CD4-positive, CD25-positive, alpha-beta regulatory T cell (primary cell): ENCODE measurements around the gene FAR2. TPM values are rescaled to one million over a fixed set of nuclear protein-coding genes. Genes with fewer than 3 reads are reported as not detected.
A peak's percentile ranks its signal among the peaks of the same experiment; 100 is the strongest.
"Not testable (repeated sequence)": the region's sequence is repeated elsewhere in the genome, so short reads cannot be mapped to it uniquely, and the experiment has no call there.

Experiments
- ATAC-seq, 2 donors: fragments of 150-1000 bp; cut with Tn5 transposase; one replicate each; pipeline ENCODE4 v1.10.0; 2021; ENCODE audit warnings: low read depth in 2 of 2, moderate number of reproducible peaks in 2 of 2, moderate library complexity in 1 of 2
- DNase-seq, 3 donors: peaks; one replicate each; pipeline versions ENCODE4 v3.0.0 to v3.0.0-alpha.2; 2012 to 2022; ENCODE audit warnings: mixed read lengths in 1 of 3
- H3K27ac ChIP-seq: one replicate; pipeline ENCODE4 v1.7.0; 2013; ENCODE audit warnings: mild to moderate bottlenecking, low read length; ENCODE audit not compliant: insufficient read depth, poor library complexity, severe bottlenecking
- H3K27me3 ChIP-seq: one replicate; pipeline ENCODE4 v1.7.0; 2013; ENCODE audit warnings: low read length; ENCODE audit not compliant: control insufficient read depth, insufficient read depth
- H3K36me3 ChIP-seq: one replicate; pipeline ENCODE4 v1.7.0; 2013; ENCODE audit warnings: mild to moderate bottlenecking, low read length, moderate library complexity; ENCODE audit not compliant: control insufficient read depth, insufficient read depth
- H3K4me1 ChIP-seq: 2 replicates; pipeline ENCODE4 v1.7.0; 2013; ENCODE audit warnings: mild to moderate bottlenecking, low read length; ENCODE audit not compliant: insufficient read depth, control insufficient read depth, poor library complexity, severe bottlenecking
- H3K4me3 ChIP-seq: one replicate; pipeline ENCODE4 v1.7.0; 2013; ENCODE audit warnings: low read depth, mild to moderate bottlenecking, low read length, moderate library complexity
- H3K9me3 ChIP-seq, 2 experiments: 1 replicate in 1 of 2; 2 replicates in 1 of 2; pipeline ENCODE4 v1.7.0; 2013; ENCODE audit warnings: low read length in 2 of 2, mild to moderate bottlenecking in 1 of 2, moderate library complexity in 1 of 2; ENCODE audit not compliant: control insufficient read depth in 2 of 2
- H3K27ac Mint-ChIP-seq, 3 donors: one replicate each; pipeline ENCODE4 v1.8.0; 2020 to 2022; ENCODE audit warnings: mild to moderate bottlenecking in 3 of 3, mixed read lengths in 3 of 3, moderate library complexity in 2 of 3
- H3K27me3 Mint-ChIP-seq: one replicate; pipeline ENCODE4 v1.8.0; 2022; ENCODE audit warnings: mild to moderate bottlenecking, mixed read lengths
- H3K36me3 Mint-ChIP-seq: one replicate; pipeline ENCODE4 v1.8.0; 2020; ENCODE audit warnings: mixed read lengths
- H3K4me1 Mint-ChIP-seq, 4 donors: one replicate each; pipeline ENCODE4 v1.8.0; 2020 to 2022; ENCODE audit warnings: mixed read lengths in 4 of 4, mild to moderate bottlenecking in 1 of 4
- H3K4me3 Mint-ChIP-seq, 4 donors: one replicate each; pipeline ENCODE4 v1.8.0; 2020 to 2022; ENCODE audit warnings: mild to moderate bottlenecking in 4 of 4, mixed read lengths in 4 of 4, moderate library complexity in 3 of 4
- H3K9me3 Mint-ChIP-seq, 7 donors: one replicate each; pipeline ENCODE4 v1.8.0; 2020 to 2022; ENCODE audit warnings: mixed read lengths in 7 of 7, mild to moderate bottlenecking in 3 of 7, moderate library complexity in 2 of 7
- polyA plus RNA-seq, 4 donors: library from polyadenylated mRNA; unstranded; fragments of 300-500 nt; fragmentation: Illumina TruSeq; gene quantifications; one replicate each; pipeline ENCODE4 v1.2.3, GENCODE V29; 2021
- total RNA-seq: library from RNA; stranded (reverse); gene quantifications from one replicate; pipeline ENCODE4 v1.2.3, GENCODE V29; 2022

The FAR2 gene
- total and polyA plus RNA-seq, 5 donors from 2014 or later, result 7.4 to 14.6 (median 12.6) TPM

DNA sequence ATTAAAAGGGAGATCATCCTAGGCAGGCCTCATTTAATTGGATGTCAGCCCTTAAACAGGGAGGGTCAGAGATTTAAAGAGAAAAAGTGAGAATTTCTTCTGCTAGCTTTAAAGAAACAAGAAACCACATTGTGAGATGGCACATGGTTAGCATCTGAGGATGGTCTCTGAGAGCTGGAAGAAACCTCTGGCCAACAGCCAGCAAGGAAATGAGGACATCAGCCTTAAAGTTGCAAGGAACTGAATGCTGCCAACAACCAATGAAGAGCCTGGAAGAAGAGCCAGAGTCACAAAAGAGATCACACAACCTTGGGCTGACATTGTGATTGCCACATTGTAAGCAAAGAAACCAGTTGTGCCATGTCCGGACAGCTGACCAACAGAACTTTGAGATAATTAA lies 17.5 kb upstream of the FAR2 start:
- H3K9me3 Mint-ChIP-seq, result peaks cover 0 to 6% (median 0%) of the 10 kb centered on the region in 7 donors
- no peak overlapping the region for H3K27ac Mint-ChIP-seq
- no peaks in the 10 kb centered on the region for H3K9me3 ChIP-seq
- no peaks in the 10 kb centered on the region for H3K36me3 ChIP-seq
- no peak for DNase-seq
- ATAC-seq, result no peak
- peaks cover 17% of the 10 kb centered on the region for H3K27me3 Mint-ChIP-seq
- no peak overlapping the region for H3K27ac ChIP-seq
- H3K36me3 Mint-ChIP-seq, result no peaks in the 10 kb centered on the region
- H3K4me1 Mint-ChIP-seq, result no peaks in the 10 kb centered on the region
- H3K27me3 ChIP-seq, result peaks cover 4% of the 10 kb centered on the region
- H3K4me3 ChIP-seq, result no peak overlapping the region
- H3K4me1 ChIP-seq, result no peaks in the 10 kb centered on the region
- H3K4me3 Mint-ChIP-seq, result no peak overlapping the region

- Mint-ChIP-seq H3K27ac (no peak overlapping the region), H3K4me3 (no peak overlapping the region), H3K36me3 (no peaks in the 10 kb centered on the region), H3K4me1 (no peaks in the 10 kb centered on the region), H3K9me3 (peaks cover 0 to 6% (median 0%) of the 10 kb centered on the region in 7 donors), H3K27me3 (peaks cover 23% of the 10 kb centered on the region)
- Histone ChIP-seq H3K27ac (no peak overlapping the region), H3K4me3 (no peak overlapping the region), H3K4me1 (no peaks in the 10 kb centered on the region), H3K27me3 (peaks cover 4% of the 10 kb centered on the region), H3K9me3 (no peaks in the 10 kb centered on the region), H3K36me3 (no peaks in the 10 kb centered on the region)
- ATAC-seq, result no peak
- DNase-seq, result no peak
Observed at GRCh38 chr12:29132316-29132715, 16.8 kb upstream of the FAR2 start.

DNA sequence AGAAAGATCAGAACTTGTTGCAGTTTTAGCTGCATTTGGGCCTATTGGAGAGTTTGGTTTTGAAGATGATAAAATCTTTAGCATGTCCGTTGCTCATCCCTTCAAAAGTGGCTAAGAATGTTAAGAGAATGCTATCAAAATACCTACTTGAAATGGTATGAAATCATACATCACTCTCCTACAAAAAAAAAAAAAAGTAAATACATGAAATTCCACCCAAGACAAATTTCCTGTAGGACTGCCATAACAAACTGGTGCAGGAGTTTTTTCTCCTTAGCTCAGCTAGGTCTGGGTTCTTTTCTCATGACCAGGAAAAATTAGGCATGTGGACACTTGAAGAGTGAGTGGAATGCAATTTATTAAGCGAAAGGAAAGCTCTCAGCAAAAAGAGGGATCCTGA lies 15.9 kb upstream of the FAR2 start:
- no peak overlapping the region for H3K27ac Mint-ChIP-seq
- no peaks in the 10 kb centered on the region for H3K36me3 Mint-ChIP-seq
- no peak for ATAC-seq
- Histone ChIP-seq H3K36me3 (no peaks in the 10 kb centered on the region), H3K27me3 (peaks cover 4% of the 10 kb centered on the region), H3K4me3 (no peak overlapping the region), H3K9me3 (no peaks in the 10 kb centered on the region), H3K4me1 (no peaks in the 10 kb centered on the region), H3K27ac (no peak overlapping the region)
- H3K4me1 Mint-ChIP-seq, result no peaks in the 10 kb centered on the region
- peaks cover 24% of the 10 kb centered on the region for H3K27me3 Mint-ChIP-seq
- no peak overlapping the region for H3K4me3 Mint-ChIP-seq
- no peak for DNase-seq
- H3K9me3 Mint-ChIP-seq, result no peaks in the 10 kb centered on the region

DNA sequence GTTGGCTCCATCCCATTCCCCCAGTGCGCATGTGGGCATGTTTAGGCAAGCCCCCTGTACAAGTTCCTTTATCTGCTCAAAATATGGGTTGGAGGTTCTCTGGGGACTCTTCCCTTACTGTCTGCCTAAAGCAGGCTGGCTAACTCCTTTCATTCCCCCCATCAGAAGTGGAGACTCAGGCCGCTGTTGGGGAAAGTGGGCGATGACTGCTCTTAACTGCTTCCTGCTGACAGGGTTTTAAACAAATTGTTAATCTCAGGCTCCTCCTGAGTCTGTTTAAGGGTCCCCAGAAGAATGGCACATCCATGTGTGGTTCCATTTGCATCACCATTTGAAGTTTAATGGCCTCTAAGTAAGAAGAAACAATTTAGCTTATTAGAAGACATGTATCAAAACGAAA lies 15.4 kb upstream of the FAR2 start:
- H3K36me3 ChIP-seq, result no peaks in the 10 kb centered on the region
- ATAC-seq (no peak), DNase-seq (no peak)
- Mint-ChIP-seq H3K9me3 (no peaks in the 10 kb centered on the region), H3K4me1 (no peaks in the 10 kb centered on the region), H3K36me3 (no peaks in the 10 kb centered on the region), H3K27me3 (peaks cover 23% of the 10 kb centered on the region), H3K4me3 (no peak overlapping the region), H3K27ac (no peak overlapping the region)
- no peak overlapping the region for H3K4me3 ChIP-seq
- no peaks in the 10 kb centered on the region for H3K4me1 ChIP-seq
- H3K27me3 ChIP-seq, result peaks cover 4% of the 10 kb centered on the region
- no peak overlapping the region for H3K27ac ChIP-seq
- no peaks in the 10 kb centered on the region for H3K9me3 ChIP-seq

DNA sequence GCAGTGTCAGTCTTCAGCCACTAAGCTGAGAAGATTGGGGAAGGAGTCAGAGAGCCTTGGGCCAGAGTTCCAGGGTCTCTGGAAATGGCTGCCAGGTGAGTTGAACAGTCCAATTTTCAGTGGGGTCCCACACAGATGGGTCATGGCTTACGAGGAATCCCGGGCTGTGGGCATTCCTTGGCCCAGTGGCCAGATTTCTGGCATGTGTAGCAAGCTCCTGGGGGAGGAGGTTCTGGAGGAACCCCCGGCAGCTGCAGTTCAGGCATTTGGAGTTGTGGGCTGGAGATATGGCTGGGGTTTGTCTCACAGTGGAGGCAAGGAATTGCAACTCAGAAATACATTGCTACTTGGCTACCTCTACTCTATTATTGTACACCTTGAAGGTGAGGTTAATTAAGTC lies 10.8 kb upstream of the FAR2 start:
- H3K9me3 ChIP-seq, H3K4me1 ChIP-seq, H3K27ac ChIP-seq, H3K36me3 Mint-ChIP-seq, H3K9me3 Mint-ChIP-seq, H3K27ac Mint-ChIP-seq, H3K27me3 ChIP-seq, ATAC-seq, DNase-seq, H3K4me1 Mint-ChIP-seq, H3K4me3 ChIP-seq, H3K36me3 ChIP-seq, H3K4me3 Mint-ChIP-seq: not testable (repeated sequence)
- H3K27me3 Mint-ChIP-seq, result peaks cover 20% of the 10 kb centered on the region

DNA sequence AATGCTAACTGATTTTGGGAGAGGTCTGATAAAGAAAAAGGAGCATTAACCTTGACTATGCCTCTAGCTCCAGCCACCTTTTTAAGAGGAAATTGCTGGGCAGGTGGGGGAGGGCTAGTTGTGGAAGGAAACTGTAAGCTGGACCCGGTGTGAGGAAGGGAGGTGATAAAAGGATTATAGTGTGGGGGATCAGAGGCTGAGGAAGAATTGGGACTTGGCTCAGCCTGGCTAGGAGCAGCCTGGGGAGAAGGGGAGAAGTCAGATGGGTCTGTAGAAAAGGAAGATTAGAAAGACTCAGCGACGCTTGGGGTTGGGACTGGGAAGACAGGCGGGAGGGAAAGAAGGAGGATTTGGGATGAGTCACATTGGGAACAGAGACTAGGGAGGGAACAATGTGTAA lies 10.2 kb upstream of the FAR2 start:
- H3K9me3 Mint-ChIP-seq, DNase-seq, H3K4me1 Mint-ChIP-seq, H3K9me3 ChIP-seq, H3K27me3 ChIP-seq, H3K27ac Mint-ChIP-seq, ATAC-seq, H3K4me3 ChIP-seq, H3K4me1 ChIP-seq, H3K36me3 ChIP-seq, H3K27ac ChIP-seq, H3K36me3 Mint-ChIP-seq, H3K4me3 Mint-ChIP-seq: not testable (repeated sequence)
- H3K27me3 Mint-ChIP-seq, result peaks cover 20% of the 10 kb centered on the region

DNA sequence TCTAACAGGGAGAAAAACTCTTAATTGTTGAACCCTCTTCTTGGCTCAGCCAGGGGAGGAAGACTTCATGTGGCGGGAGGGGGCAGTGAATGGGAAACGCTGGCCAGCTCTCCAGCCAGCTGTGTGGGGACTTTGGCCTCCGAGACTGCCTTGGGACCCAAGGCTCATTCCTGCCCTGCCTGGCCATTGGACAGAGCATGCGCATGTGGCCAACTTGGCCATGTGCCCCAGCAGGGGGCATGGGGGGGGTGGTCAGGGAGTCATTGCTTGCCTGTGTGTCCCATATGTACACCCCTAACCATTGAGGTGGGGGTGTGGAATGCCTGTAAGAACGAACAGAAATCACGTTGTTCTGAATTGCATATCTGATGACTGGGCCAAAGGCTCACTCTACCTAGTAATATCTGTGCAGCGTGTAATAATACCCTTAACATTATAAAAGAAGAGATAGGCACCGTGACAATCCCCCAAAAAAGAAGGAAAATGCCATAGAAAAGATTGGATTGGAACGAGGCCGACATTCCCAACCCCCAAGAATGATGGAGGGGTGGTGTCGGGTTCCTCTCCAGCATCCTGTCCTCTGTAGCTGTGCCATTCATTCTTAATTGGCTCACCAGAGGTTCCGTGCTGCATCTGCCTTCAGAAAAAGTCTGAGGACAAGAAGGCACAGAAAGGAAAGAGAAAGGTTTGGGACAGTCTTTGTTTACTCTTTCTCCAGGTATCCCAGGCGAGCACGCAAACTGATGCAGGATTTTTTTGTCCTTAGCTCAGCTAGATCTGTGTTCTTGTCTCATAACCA lies 3.5 kb upstream of the FAR2 start:
- no peaks in the 10 kb centered on the region for H3K36me3 Mint-ChIP-seq
- no peaks in the 10 kb centered on the region for H3K27me3 Mint-ChIP-seq
- peaks cover 2 to 20% (median 14%) of the 10 kb centered on the region in 4 donors for H3K4me1 Mint-ChIP-seq
- peaks cover 0 to 5% (median 0%) of the 10 kb centered on the region in 7 donors for H3K9me3 Mint-ChIP-seq
- no peaks in the 10 kb centered on the region for H3K27me3 ChIP-seq
- no peak for DNase-seq
- no peak overlapping the region for H3K27ac Mint-ChIP-seq
- no peak for ATAC-seq
- no peaks in the 10 kb centered on the region for H3K9me3 ChIP-seq
- H3K4me1 ChIP-seq, result peaks cover 21% of the 10 kb centered on the region
- peak overlapping the region in 2 of 4 donors; percentile 28 to 41 for H3K4me3 Mint-ChIP-seq
- H3K27ac ChIP-seq, result no peak overlapping the region
- H3K36me3 ChIP-seq, result no peaks in the 10 kb centered on the region
- no peak overlapping the region for H3K4me3 ChIP-seq

DNA sequence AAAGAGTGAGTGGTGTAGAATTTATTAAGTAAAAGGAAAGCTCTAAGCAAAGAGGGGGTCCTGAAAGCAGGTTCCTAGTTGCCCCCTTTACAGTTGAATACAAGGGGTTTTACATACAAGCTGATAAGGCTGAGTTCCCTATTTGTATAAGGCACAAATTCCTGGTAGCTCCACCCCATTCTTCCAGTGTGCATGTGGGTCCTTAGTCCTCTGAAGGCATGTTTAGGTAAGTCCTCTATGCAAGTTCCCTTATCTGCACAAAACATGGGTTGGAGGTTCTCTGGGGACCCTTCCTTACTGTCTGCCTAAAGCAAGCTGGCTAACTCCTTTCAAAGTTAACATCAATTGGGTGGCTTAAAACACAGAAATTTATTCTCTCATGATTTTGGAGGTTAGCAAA lies 2.9 kb upstream of the FAR2 start:
- Histone ChIP-seq H3K27ac (no peak overlapping the region), H3K4me1 (peaks cover 21% of the 10 kb centered on the region), H3K36me3 (no peaks in the 10 kb centered on the region), H3K9me3 (no peaks in the 10 kb centered on the region), H3K27me3 (no peaks in the 10 kb centered on the region), H3K4me3 (no peak overlapping the region)
- no peak overlapping the region for H3K27ac Mint-ChIP-seq
- DNase-seq (no peak), ATAC-seq (no peak)
- H3K4me1 Mint-ChIP-seq, result peaks cover 2 to 27% (median 17%) of the 10 kb centered on the region in 4 donors
- no peaks in the 10 kb centered on the region for H3K36me3 Mint-ChIP-seq
- peaks cover 0 to 5% (median 0%) of the 10 kb centered on the region in 7 donors for H3K9me3 Mint-ChIP-seq
- H3K27me3 Mint-ChIP-seq, result no peaks in the 10 kb centered on the region
- no peak overlapping the region for H3K4me3 Mint-ChIP-seq
